PC-3 (cell line): ENCODE results near the gene SCMH1. TPM values are rescaled to one million over a fixed set of nuclear protein-coding genes. Genes with fewer than 3 reads are reported as not detected.

ENCODE experiments used
- ATAC-seq: fragments of 200-7000 bp; cut with Tn5 transposase; 2 replicates; pipeline ENCODE4 v1.9.1; 2020; ENCODE audit warnings: mild to moderate bottlenecking, moderate library complexity
- BruUV-seq: library from RNA; stranded (reverse); fragments of 400-500 nt; replicated peaks from 2 replicates; lab custom pipeline; 2021; lab: Mats Ljungman, UMichigan
- CTCF ChIA-PET: fragments of 300-600 bp; sonication (Branson Sonifier 250); formaldehyde crosslinking; loops from one replicate; lab custom pipeline; 2022; ENCODE audit warnings: antibody characterized with exemption; lab: Charles Lee
- POLR2A ChIA-PET: fragments of 300-600 bp; sonication (Branson Sonifier 250); formaldehyde crosslinking; loops from one replicate; lab custom pipeline; 2022; ENCODE audit warnings: antibody characterized with exemption; ENCODE audit not compliant: unreplicated experiment; lab: Charles Lee
- DNase-seq: peaks from one replicate; pipeline ENCODE4 v3.0.0-alpha.2; 2015
- H2AFZ ChIP-seq: fragments of 300-600 bp; sonication (generic); 2 replicates; pipeline ENCODE4 v1.6.0; 2016; ENCODE audit warnings: antibody characterized with exemption, low read length
- H3F3A ChIP-seq: fragments of 300-600 bp; sonication (generic); one replicate; pipeline ENCODE4 v1.6.0; 2017; ENCODE audit warnings: antibody characterized with exemption, low read length, control low read depth, mild to moderate bottlenecking; ENCODE audit not compliant: unreplicated experiment
- H3K27ac ChIP-seq: fragments of 300-600 bp; sonication (generic); 2 replicates; pipeline ENCODE4 v1.5.1; 2016; ENCODE audit warnings: mild to moderate bottlenecking, low read length
- H3K27me3 ChIP-seq: fragments of 300-600 bp; sonication (generic); 2 replicates; pipeline ENCODE4 v1.6.1; 2016; ENCODE audit warnings: low read length, mixed read lengths
- H3K36me3 ChIP-seq: fragments of 300-600 bp; sonication (generic); 2 replicates; pipeline ENCODE4 v1.6.1; 2016; ENCODE audit warnings: low read depth, mixed run types, low read length, mixed read lengths
- H3K4me1 ChIP-seq: fragments of 300-600 bp; sonication (generic); 2 replicates; pipeline ENCODE4 v1.5.1; 2016; ENCODE audit warnings: low read length; ENCODE audit not compliant: insufficient read depth
- H3K4me2 ChIP-seq: fragments of 300-600 bp; sonication (generic); 2 replicates; pipeline ENCODE4 v1.6.0; 2016; ENCODE audit warnings: low read length
- H3K4me3 ChIP-seq: fragments of 300-600 bp; sonication (generic); 2 replicates; pipeline ENCODE4 v1.5.1; 2016; ENCODE audit warnings: mild to moderate bottlenecking, low read length, mixed read lengths
- H3K79me2 ChIP-seq: fragments of 300-600 bp; sonication (generic); 2 replicates; pipeline ENCODE4 v1.6.1; 2017; ENCODE audit warnings: low read length, mixed read lengths
- H3K9ac ChIP-seq: fragments of 300-600 bp; sonication (generic); 2 replicates; pipeline ENCODE4 v1.6.0; 2016; ENCODE audit warnings: mild to moderate bottlenecking, low read length
- H3K9me2 ChIP-seq: fragments of 300-600 bp; sonication (generic); replicated peaks from 2 replicates; pipeline ENCODE4 v1.6.1; 2016; ENCODE audit warnings: mixed run types, low read length, mixed read lengths
- H3K9me3 ChIP-seq: fragments of 300-600 bp; sonication (generic); 2 replicates; pipeline ENCODE4 v1.6.1; 2016; ENCODE audit warnings: low read length, mixed read lengths
- H4K20me1 ChIP-seq: fragments of 300-600 bp; sonication (generic); 2 replicates; pipeline ENCODE4 v1.6.1; 2016; ENCODE audit warnings: low read length, mixed read lengths
- EZH2 ChIP-seq: fragments of 300-600 bp; sonication (generic); IDR thresholded peaks from one replicate; pipeline ENCODE4 v1.6.1; 2017; ENCODE audit warnings: antibody characterized with exemption, mild to moderate bottlenecking, low read length; ENCODE audit not compliant: unreplicated experiment
- EZH2phosphoT487 ChIP-seq: fragments of 300-600 bp; sonication (generic); IDR thresholded peaks from 2 replicates; pipeline ENCODE4 v1.6.1; 2018; ENCODE audit warnings: mild to moderate bottlenecking, antibody characterized with exemption, low read length, borderline replicate concordance
- intact Hi-C: fragments of 100-400 bp; cut with micrococcal nuclease; formaldehyde crosslinking; loops from 2 replicates; pipeline ENCODE4 v1.9.0; 2023
- total RNA-seq: library from RNA; depleted of rRNA; stranded (reverse); fragments of >200 nt; gene quantifications from 2 replicates; pipeline ENCODE4 v1.2.3, GENCODE V29; 2014
- TF ChIP-seq, protein P1 (sequence below): fragments of 300-600 bp; sonication (generic); conservative IDR thresholded peaks from 2 replicates; pipeline ENCODE4 v1.5.1; 2017; ENCODE audit warnings: antibody characterized with exemption, low read depth, mild to moderate bottlenecking, low read length

SCMH1 gene
- total RNA-seq, 1 experiment from 2014 or later, result 33.6 TPM

GRCh38 chr1:41175546-41175945, 66.6 kb downstream of the SCMH1 start:
- Histone ChIP-seq H3K79me2 (peaks cover 4% of the 10 kb centered on the region; the same call in 1 of the 2 replicates), H3K4me3 (no peak overlapping the region), H3K4me1 (peaks cover 21% of the 10 kb centered on the region), H4K20me1 (no peaks in the 10 kb centered on the region), H3K4me2 (0 out of 2 replicates have a peak overlapping the region, but pooled peaks have one; percentile 20), H3K27ac (0 out of 2 replicates have a peak overlapping the region, but pooled peaks have one; percentile 4), H3F3A (no peaks in the 10 kb centered on the region), H3K9me3 (no peaks in the 10 kb centered on the region), H3K9me2 (no peaks in the 10 kb centered on the region), H3K36me3 (no peaks in the 10 kb centered on the region), H3K27me3 (no peaks in the 10 kb centered on the region), H2AFZ (no peak overlapping the region), H3K9ac (no peak overlapping the region)
- BruUV-seq, result no TSS peak
- ChIA-PET POLR2A (interaction anchor here (0.7 kb wide), 1 partner anchor 65 kb away, joined by 6 read pairs; no protein-coding TSS in a partner anchor), CTCF (no interaction called here)
- DNase-seq, result peak; percentile 80
- ATAC-seq, result peak; percentile 80
- intact Hi-C loops, result no loop called here
- TF ChIP-seq EZH2phosphoT487 (no peak), EZH2 (no peak)
- TF ChIP-seq, protein P1, sequence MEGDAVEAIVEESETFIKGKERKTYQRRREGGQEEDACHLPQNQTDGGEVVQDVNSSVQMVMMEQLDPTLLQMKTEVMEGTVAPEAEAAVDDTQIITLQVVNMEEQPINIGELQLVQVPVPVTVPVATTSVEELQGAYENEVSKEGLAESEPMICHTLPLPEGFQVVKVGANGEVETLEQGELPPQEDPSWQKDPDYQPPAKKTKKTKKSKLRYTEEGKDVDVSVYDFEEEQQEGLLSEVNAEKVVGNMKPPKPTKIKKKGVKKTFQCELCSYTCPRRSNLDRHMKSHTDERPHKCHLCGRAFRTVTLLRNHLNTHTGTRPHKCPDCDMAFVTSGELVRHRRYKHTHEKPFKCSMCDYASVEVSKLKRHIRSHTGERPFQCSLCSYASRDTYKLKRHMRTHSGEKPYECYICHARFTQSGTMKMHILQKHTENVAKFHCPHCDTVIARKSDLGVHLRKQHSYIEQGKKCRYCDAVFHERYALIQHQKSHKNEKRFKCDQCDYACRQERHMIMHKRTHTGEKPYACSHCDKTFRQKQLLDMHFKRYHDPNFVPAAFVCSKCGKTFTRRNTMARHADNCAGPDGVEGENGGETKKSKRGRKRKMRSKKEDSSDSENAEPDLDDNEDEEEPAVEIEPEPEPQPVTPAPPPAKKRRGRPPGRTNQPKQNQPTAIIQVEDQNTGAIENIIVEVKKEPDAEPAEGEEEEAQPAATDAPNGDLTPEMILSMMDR, result no peak

DNA sequence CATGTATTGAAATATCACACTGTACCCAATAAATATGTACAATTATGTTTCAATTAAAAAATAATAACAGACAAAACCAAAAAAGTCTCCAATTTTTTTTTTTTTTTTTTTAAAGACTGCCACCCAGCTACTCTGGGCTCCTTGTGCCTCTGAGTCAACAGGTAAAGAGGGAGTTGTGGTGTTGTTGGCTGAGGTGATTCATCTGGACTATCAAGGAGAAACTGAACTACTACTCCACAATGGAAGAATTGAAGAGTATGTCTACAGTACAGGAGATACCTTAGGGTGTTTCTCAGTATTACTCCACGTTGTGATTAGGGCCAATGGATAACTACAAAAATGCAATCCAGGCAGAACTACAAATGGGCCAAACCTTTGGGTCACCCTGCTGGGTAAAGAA, 67.9 kb downstream of the SCMH1 start:
- BruUV-seq, result no TSS peak
- ChIA-PET CTCF (no interaction called here), POLR2A (interaction anchor here (0.7 kb wide), 1 partner anchor 310 kb away, joined by 3 read pairs; the partner anchor contains the start of gene EDN2)
- Histone ChIP-seq H4K20me1 (no peaks in the 10 kb centered on the region), H3K27ac (no peak overlapping the region), H2AFZ (no peak overlapping the region), H3K4me1 (peaks cover 21% of the 10 kb centered on the region), H3K9me3 (no peaks in the 10 kb centered on the region), H3K9me2 (no peaks in the 10 kb centered on the region), H3K79me2 (peaks cover 4% of the 10 kb centered on the region; the same call in 1 of the 2 replicates), H3K4me3 (no peak overlapping the region), H3K36me3 (peaks cover 4% of the 10 kb centered on the region), H3K4me2 (peak overlapping the region; percentile 18; the same call in 1 of the 2 replicates), H3F3A (no peaks in the 10 kb centered on the region), H3K9ac (no peak overlapping the region), H3K27me3 (no peaks in the 10 kb centered on the region)
- intact Hi-C loops, result loop anchor here (5.0 kb wide), 1 partner anchor 68 kb away; the partner anchor contains the start of gene SCMH1
- ATAC-seq, result peak; percentile 99
- TF ChIP-seq EZH2, result no peak
- no peak for TF ChIP-seq EZH2phosphoT487
- TF ChIP-seq, protein P1, result no peak
- peak; percentile 78 for DNase-seq

- DNase-seq (no peak), ATAC-seq (no peak)
- H3K9ac ChIP-seq, result no peak overlapping the region
- no TSS peak for BruUV-seq
- intact Hi-C loops, result loop anchor here (5.0 kb wide), 1 partner anchor 69 kb away; the partner anchor contains the start of gene SCMH1
- H3F3A ChIP-seq, result no peaks in the 10 kb centered on the region
- no peaks in the 10 kb centered on the region for H4K20me1 ChIP-seq
- CTCF ChIA-PET, result no interaction called here
- TF ChIP-seq EZH2, result no peak
- TF ChIP-seq, protein P1, result no peak
- no peak for TF ChIP-seq EZH2phosphoT487
- H3K27me3 ChIP-seq, result no peaks in the 10 kb centered on the region
- no peaks in the 10 kb centered on the region for H3K9me3 ChIP-seq
- H3K36me3 ChIP-seq, result peaks cover 9% of the 10 kb centered on the region
- no peak overlapping the region for H2AFZ ChIP-seq
- no peak overlapping the region for H3K27ac ChIP-seq
- no peak overlapping the region for H3K4me2 ChIP-seq
- POLR2A ChIA-PET, result interaction anchor here (0.7 kb wide), 1 partner anchor 311 kb away, joined by 3 read pairs; the partner anchor contains the start of gene EDN2
- H3K4me1 ChIP-seq, result peaks cover 21% of the 10 kb centered on the region
- no peak overlapping the region for H3K4me3 ChIP-seq
- H3K79me2 ChIP-seq, result peaks cover 4% of the 10 kb centered on the region; the same call in 1 of the 2 replicates
- H3K9me2 ChIP-seq, result no peaks in the 10 kb centered on the region
Observed at GRCh38 chr1:41173651-41174050, 68.5 kb downstream of the SCMH1 start.
